ENCODE measurements around the gene SLC25A34. TPM values are rescaled to one million over a fixed set of nuclear protein-coding genes. Genes with fewer than 3 reads are reported as not detected.

The SLC25A34 gene
- total RNA-seq, 3 donors from 2014 or later, result 1.1 to 2.8 (median 1.4) TPM

GRCh38 chr1:15704526-15705183 lies 31.4 kb upstream of the SLC25A34 start:
- Mint-ChIP-seq H3K4me3 (no peak overlapping the region), H3K9me3 (no peaks in the 10 kb centered on the region), H3K36me3 (ENCODE audit: insufficient read depth) (peaks cover 4% of the 10 kb centered on the region), H3K4me1 (ENCODE audit: low read depth) (peaks cover 13% of the 10 kb centered on the region), H3K27me3 (ENCODE audit: low read depth) (no peaks in the 10 kb centered on the region)
- no peak for ATAC-seq
- DNase-seq, result no peak

- Mint-ChIP-seq H3K4me1 (ENCODE audit: low read depth) (peaks cover 13% of the 10 kb centered on the region), H3K27me3 (ENCODE audit: low read depth) (no peaks in the 10 kb centered on the region), H3K4me3 (no peak overlapping the region), H3K9me3 (no peaks in the 10 kb centered on the region), H3K36me3 (ENCODE audit: insufficient read depth) (peaks cover 4% of the 10 kb centered on the region)
- DNase-seq (no peak), ATAC-seq (no peak)
Observed at GRCh38 chr1:15705184-15705566, 30.9 kb upstream of the SLC25A34 start.

- H3K9me3 Mint-ChIP-seq, result no peaks in the 10 kb centered on the region
- H3K27me3 Mint-ChIP-seq (ENCODE audit: low read depth), result no peaks in the 10 kb centered on the region
- peaks cover 4% of the 10 kb centered on the region for H3K36me3 Mint-ChIP-seq (ENCODE audit: insufficient read depth)
- ATAC-seq (no peak), DNase-seq (no peak)
- no peak overlapping the region for H3K4me3 Mint-ChIP-seq
- peaks cover 9% of the 10 kb centered on the region for H3K4me1 Mint-ChIP-seq (ENCODE audit: low read depth)
Observed at GRCh38 chr1:15706751-15707150, 29.3 kb upstream of the SLC25A34 start.

GRCh38 chr1:15707239-15707925 lies 28.7 kb upstream of the SLC25A34 start:
- DNase-seq (no peak), ATAC-seq (no peak)
- Mint-ChIP-seq H3K36me3 (ENCODE audit: insufficient read depth) (peaks cover 4% of the 10 kb centered on the region), H3K27me3 (ENCODE audit: low read depth) (no peaks in the 10 kb centered on the region), H3K9me3 (no peaks in the 10 kb centered on the region), H3K4me3 (no peak overlapping the region), H3K4me1 (ENCODE audit: low read depth) (peaks cover 8% of the 10 kb centered on the region)

GRCh38 chr1:15708486-15709137 lies 27.4 kb upstream of the SLC25A34 start:
- Mint-ChIP-seq H3K4me3 (no peak overlapping the region), H3K9me3 (no peaks in the 10 kb centered on the region), H3K27me3 (ENCODE audit: low read depth) (no peaks in the 10 kb centered on the region), H3K4me1 (ENCODE audit: low read depth) (peaks cover 4% of the 10 kb centered on the region), H3K36me3 (ENCODE audit: insufficient read depth) (peaks cover 4% of the 10 kb centered on the region)
- ATAC-seq (no peak), DNase-seq (no peak)

- H3K4me1 Mint-ChIP-seq (ENCODE audit: low read depth), result peaks cover 4% of the 10 kb centered on the region
Observed at GRCh38 chr1:15709226-15709625, 26.8 kb upstream of the SLC25A34 start.

GRCh38 chr1:15712168-15712567 lies 23.9 kb upstream of the SLC25A34 start:
- Mint-ChIP-seq H3K4me3 (no peak overlapping the region), H3K9me3 (no peaks in the 10 kb centered on the region), H3K36me3 (ENCODE audit: insufficient read depth) (peaks cover 1% of the 10 kb centered on the region), H3K4me1 (ENCODE audit: low read depth) (no peaks in the 10 kb centered on the region), H3K27me3 (ENCODE audit: low read depth) (no peaks in the 10 kb centered on the region)
- DNase-seq (no peak), ATAC-seq (no peak)

More at GRCh38 chr1:15709226-15709625, 26.8 kb upstream of the SLC25A34 start:
- no peaks in the 10 kb centered on the region for H3K27me3 Mint-ChIP-seq (ENCODE audit: low read depth)
- no peak for ATAC-seq
- no peaks in the 10 kb centered on the region for H3K9me3 Mint-ChIP-seq
- H3K36me3 Mint-ChIP-seq (ENCODE audit: insufficient read depth), result peaks cover 4% of the 10 kb centered on the region
- no peak overlapping the region for H3K4me3 Mint-ChIP-seq
- no peak for DNase-seq

GRCh38 chr1:15714406-15715136 lies 21.5 kb upstream of the SLC25A34 start:
- Mint-ChIP-seq H3K4me1 (ENCODE audit: low read depth) (no peaks in the 10 kb centered on the region), H3K4me3 (no peak overlapping the region), H3K36me3 (ENCODE audit: insufficient read depth) (peaks cover 5% of the 10 kb centered on the region), H3K9me3 (no peaks in the 10 kb centered on the region), H3K27me3 (ENCODE audit: low read depth) (no peaks in the 10 kb centered on the region)
- ATAC-seq (no peak), DNase-seq (no peak)

- no peak overlapping the region for H3K4me3 Mint-ChIP-seq
- H3K4me1 Mint-ChIP-seq (ENCODE audit: low read depth), result no peaks in the 10 kb centered on the region
- H3K9me3 Mint-ChIP-seq, result no peaks in the 10 kb centered on the region
- peaks cover 5% of the 10 kb centered on the region for H3K36me3 Mint-ChIP-seq (ENCODE audit: insufficient read depth)
- DNase-seq (no peak), ATAC-seq (no peak)
- no peaks in the 10 kb centered on the region for H3K27me3 Mint-ChIP-seq (ENCODE audit: low read depth)
Observed at GRCh38 chr1:15717418-15718125, 18.5 kb upstream of the SLC25A34 start.

GRCh38 chr1:15718199-15718601 lies 17.9 kb upstream of the SLC25A34 start:
- no peak for ATAC-seq
- H3K27me3 Mint-ChIP-seq (ENCODE audit: low read depth), result no peaks in the 10 kb centered on the region
- H3K4me3 Mint-ChIP-seq, result no peak overlapping the region
- DNase-seq, result no peak
- H3K4me1 Mint-ChIP-seq (ENCODE audit: low read depth), result no peaks in the 10 kb centered on the region
- no peaks in the 10 kb centered on the region for H3K9me3 Mint-ChIP-seq
- peaks cover 8% of the 10 kb centered on the region for H3K36me3 Mint-ChIP-seq (ENCODE audit: insufficient read depth)

- Mint-ChIP-seq H3K4me1 (ENCODE audit: low read depth) (no peaks in the 10 kb centered on the region), H3K36me3 (ENCODE audit: insufficient read depth) (peaks cover 8% of the 10 kb centered on the region), H3K4me3 (no peak overlapping the region), H3K9me3 (no peaks in the 10 kb centered on the region), H3K27me3 (ENCODE audit: low read depth) (no peaks in the 10 kb centered on the region)
- DNase-seq (no peak), ATAC-seq (no peak)
Observed at GRCh38 chr1:15719381-15720120, 16.5 kb upstream of the SLC25A34 start.

GRCh38 chr1:15720861-15721260 lies 15.2 kb upstream of the SLC25A34 start:
- H3K4me1 Mint-ChIP-seq (ENCODE audit: low read depth), result no peaks in the 10 kb centered on the region
- no peak overlapping the region for H3K4me3 Mint-ChIP-seq
- no peaks in the 10 kb centered on the region for H3K9me3 Mint-ChIP-seq
- H3K27me3 Mint-ChIP-seq (ENCODE audit: low read depth), result no peaks in the 10 kb centered on the region
- peaks cover 10% of the 10 kb centered on the region for H3K36me3 Mint-ChIP-seq (ENCODE audit: insufficient read depth)
- ATAC-seq (no peak), DNase-seq (no peak)

GRCh38 chr1:15722411-15722810 lies 13.6 kb upstream of the SLC25A34 start:
- no peak for DNase-seq
- H3K4me3 Mint-ChIP-seq, result no peak overlapping the region
- H3K27me3 Mint-ChIP-seq (ENCODE audit: low read depth), result no peaks in the 10 kb centered on the region
- H3K36me3 Mint-ChIP-seq (ENCODE audit: insufficient read depth), result peaks cover 14% of the 10 kb centered on the region
- no peaks in the 10 kb centered on the region for H3K4me1 Mint-ChIP-seq (ENCODE audit: low read depth)
- ATAC-seq, result no peak
- H3K9me3 Mint-ChIP-seq, result no peaks in the 10 kb centered on the region

All from activated T-cell treated with anti-CD3 and anti-CD28 coated beads, Interleukin-2, amount 50 U/mL, for 4 hours (primary cell).